HG03280 (cell line): ENCODE data around the gene GFI1B.
"Not testable (repeated sequence)": the region's sequence is repeated elsewhere in the genome, so short reads cannot be mapped to it uniquely, and the experiment has no call there.

Source experiments
- ATAC-seq: cut with Tn5 transposase; IDR thresholded peaks from one replicate; pipeline ENCODE4 v1.9.1; 2021; ENCODE audit warnings: mild to moderate bottlenecking, moderate library complexity; ENCODE audit not compliant: unreplicated experiment

The GFI1B gene

DNA sequence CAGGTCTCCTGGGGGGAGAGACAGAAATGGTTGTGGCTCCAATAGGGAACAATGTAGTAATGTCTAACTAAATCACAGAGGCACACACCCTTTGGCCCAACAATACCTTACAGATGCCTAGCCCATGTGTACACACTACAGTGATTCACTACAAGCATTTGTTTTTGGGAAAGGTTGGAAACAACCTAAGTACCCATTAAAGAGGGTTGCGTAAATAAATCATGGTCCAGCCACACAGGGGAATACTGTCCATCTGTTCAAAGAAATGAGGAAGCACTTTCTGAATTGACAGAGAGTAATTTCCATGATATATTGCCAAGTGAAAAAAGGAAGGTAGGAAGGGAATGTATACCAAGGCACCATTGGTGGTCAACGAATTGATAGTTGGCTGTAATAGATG, 30.3 kb downstream of the GFI1B start:
- no peak for ATAC-seq

DNA sequence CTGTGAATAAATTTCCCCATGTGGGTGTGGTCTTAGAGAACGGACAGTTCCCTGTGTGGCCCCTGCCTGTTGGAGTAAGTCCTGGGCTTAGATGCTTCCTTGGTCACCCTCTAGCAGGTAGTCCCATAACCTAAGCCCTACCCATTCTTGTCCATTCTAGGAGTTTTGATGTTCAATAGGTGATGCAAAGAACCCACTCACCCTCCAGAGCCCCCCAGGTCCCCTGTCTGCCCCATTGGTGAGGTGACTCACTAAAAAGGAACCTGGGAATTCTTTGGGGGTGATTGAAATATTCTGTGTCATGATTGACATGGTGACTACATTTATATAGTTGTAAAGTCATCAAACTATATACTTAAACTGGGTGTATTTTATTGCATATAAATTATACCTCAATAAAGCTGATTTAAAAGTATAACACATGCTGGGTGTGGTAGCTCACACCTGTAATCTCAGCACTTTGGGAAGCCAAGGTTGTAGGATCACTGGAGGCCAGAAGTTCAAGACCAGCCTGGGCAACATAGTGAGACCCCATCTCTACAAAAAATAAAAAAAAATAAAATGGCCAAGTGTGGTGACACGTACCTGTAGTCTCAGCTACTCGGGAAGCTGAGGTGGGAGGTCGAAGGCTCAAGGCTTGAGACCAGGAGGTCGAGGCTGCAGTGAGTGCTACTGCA, 31.6 kb downstream of the GFI1B start:
- ATAC-seq = no peak

DNA sequence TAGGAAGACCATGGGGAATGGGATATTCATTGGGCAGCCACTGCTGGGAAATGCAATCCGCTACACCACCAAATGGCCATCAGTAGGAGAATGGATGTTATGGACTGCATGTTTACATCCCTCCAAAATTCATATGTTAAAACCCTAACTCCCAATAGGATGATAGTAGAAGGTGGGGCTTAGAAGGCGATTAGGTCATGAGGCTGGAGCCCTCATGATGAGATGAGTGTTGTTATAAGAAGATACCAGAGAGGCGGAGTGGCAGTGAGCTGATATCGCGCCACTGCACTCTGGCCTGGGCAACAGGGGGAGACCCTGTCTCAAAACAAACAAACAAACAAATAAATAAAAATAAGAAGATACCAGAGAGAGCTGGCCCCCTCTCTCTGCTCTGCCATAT, 36.2 kb downstream of the GFI1B start:
- no peak for ATAC-seq

- no peak for ATAC-seq
These were observed 44.8 kb downstream of the GFI1B start for GRCh38 chr9:133023117-133023890.

- no peak for ATAC-seq
These were observed 47.9 kb downstream of the GFI1B start for GRCh38 chr9:133026426-133026825.

GRCh38 chr9:133027134-133027533, 48.6 kb downstream of the GFI1B start:
- ATAC-seq = no peak

DNA sequence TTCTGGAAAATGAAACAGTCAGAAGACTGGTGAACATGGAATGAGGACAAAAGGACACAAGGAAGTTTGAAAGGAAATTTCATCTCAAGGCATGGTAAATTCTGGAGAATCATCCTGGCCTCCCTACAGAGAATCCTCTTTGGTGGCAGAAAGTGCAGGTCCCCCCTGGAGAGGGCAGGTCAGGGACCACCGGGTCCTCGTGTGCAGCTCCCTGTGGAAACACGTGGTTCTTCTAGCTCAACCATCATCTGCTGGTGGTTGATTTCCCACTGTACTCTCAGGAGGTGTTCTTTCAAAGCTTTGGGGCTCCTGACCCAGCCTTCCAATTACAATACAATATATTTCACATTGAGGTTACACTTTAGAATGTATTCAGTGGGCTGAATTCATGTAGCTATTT, 49.7 kb downstream of the GFI1B start:
- no peak for ATAC-seq

GRCh38 chr9:133029994-133030316, 51.5 kb downstream of the GFI1B start:
- peak; percentile 9 for ATAC-seq

GRCh38 chr9:133030317-133031129, 52.0 kb downstream of the GFI1B start, which contains the start of gene GTF3C5:
Gene GTF3C5, plus strand, starts transcription at chr9:133030997. Its CDS starts 15 bp downstream, at chr9:133031012.
- ATAC-seq = peak; percentile 96

- no peak for ATAC-seq
These were observed 52.6 kb downstream of the GFI1B start for GRCh38 chr9:133031130-133031422.

- ATAC-seq = no peak
These were observed 53.0 kb downstream of the GFI1B start for GRCh38 chr9:133031496-133031911.

GRCh38 chr9:133032171-133032570, 53.7 kb downstream of the GFI1B start:
- no peak for ATAC-seq

- ATAC-seq = no peak
These were observed 57.2 kb downstream of the GFI1B start for GRCh38 chr9:133035669-133036068.

- ATAC-seq = no peak
These were observed 59.5 kb downstream of the GFI1B start for GRCh38 chr9:133037775-133038515.

DNA sequence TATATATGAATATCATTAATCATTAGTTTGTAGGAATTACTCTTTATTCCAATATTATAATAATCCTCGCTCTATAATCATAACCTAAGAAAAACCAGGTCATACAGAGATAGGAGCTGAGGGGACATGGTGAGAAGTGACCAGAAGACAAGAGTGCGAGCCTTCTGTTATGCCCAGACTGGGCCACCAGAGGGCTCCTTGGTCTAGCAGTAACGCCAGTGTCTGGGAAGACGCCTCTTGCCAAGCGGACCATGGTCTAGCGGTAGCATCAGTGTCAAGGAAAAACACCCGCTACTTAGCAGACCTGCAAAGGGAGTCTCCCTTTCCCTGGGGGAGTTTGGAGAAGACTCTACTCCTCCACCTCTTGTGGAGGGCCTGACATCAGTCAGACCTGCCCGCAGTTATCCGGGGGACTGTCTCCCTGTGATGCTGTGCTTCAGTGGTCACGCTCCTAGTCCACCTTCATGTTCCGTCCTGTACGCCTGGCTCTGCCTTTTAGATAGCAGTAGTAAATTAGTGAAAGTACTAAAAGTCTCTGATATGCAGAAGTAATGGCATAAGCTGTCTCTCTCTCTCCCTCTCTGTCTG, 62.5 kb downstream of the GFI1B start:
- not testable (repeated sequence) for ATAC-seq
